PFSK-1 (cell line): ENCODE results near the gene CAMTA1.

Experiments
- FOXP2 ChIP-seq: optimal IDR thresholded peaks from 2 replicates; pipeline ENCODE3; 2011; ENCODE audit warnings: borderline replicate concordance, control low read depth, inconsistent platforms; ENCODE audit not compliant: insufficient read depth; ENCODE audit errors: extremely low read length, extremely low read depth
- POLR2AphosphoS5 ChIP-seq: IDR thresholded peaks from 2 replicates; pipeline ENCODE4 v1.6.1; 2012; ENCODE audit warnings: low read depth, mild to moderate bottlenecking, control low read depth, low read length, moderate library complexity
- SIN3A ChIP-seq: IDR thresholded peaks from 2 replicates; pipeline ENCODE4 v1.6.1; 2012; ENCODE audit warnings: mild to moderate bottlenecking, low read length, moderate library complexity, borderline replicate concordance; ENCODE audit not compliant: insufficient read depth
- TAF1 ChIP-seq: IDR thresholded peaks from 2 replicates; pipeline ENCODE4 v1.6.1; 2012; ENCODE audit warnings: low read length, control low read depth, borderline replicate concordance; ENCODE audit not compliant: insufficient read depth
- TF ChIP-seq, protein P1 (sequence below), 2 experiments: IDR thresholded peaks; 2 replicates each; pipeline versions ENCODE4 v1.6.1 to v1.8.0; 2011 to 2012; ENCODE audit warnings: low read depth in 2 of 2, low read length in 2 of 2, control low read depth in 1 of 2, inconsistent platforms in 1 of 2, mild to moderate bottlenecking in 1 of 2, moderate library complexity in 1 of 2; ENCODE audit not compliant: insufficient read depth in 1 of 2

The CAMTA1 gene

DNA sequence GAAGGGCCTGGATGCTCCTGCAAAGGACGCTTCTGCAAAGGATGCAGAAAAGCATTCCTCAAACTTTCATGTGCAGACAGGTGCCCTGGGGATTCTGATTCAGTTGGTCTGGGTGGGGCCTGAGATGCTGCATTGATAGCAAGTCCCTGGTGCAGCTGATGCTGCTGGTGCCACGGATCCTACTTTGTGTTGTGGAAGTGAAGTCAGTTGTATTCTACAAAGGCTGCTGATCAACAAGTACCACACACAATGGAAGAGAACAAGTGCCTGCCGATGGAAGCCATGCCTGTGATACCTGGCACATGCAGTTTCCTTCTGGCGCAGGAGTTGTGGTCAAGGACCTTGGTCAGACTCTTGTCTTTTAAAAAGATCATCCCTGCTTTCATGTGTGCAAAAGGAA, 478.8 kb downstream of the CAMTA1 start:
- no peak for TF ChIP-seq FOXP2
- TF ChIP-seq SIN3A: no peak
- TF ChIP-seq POLR2AphosphoS5: no peak
- TF ChIP-seq TAF1: no peak
- TF ChIP-seq, protein P1, sequence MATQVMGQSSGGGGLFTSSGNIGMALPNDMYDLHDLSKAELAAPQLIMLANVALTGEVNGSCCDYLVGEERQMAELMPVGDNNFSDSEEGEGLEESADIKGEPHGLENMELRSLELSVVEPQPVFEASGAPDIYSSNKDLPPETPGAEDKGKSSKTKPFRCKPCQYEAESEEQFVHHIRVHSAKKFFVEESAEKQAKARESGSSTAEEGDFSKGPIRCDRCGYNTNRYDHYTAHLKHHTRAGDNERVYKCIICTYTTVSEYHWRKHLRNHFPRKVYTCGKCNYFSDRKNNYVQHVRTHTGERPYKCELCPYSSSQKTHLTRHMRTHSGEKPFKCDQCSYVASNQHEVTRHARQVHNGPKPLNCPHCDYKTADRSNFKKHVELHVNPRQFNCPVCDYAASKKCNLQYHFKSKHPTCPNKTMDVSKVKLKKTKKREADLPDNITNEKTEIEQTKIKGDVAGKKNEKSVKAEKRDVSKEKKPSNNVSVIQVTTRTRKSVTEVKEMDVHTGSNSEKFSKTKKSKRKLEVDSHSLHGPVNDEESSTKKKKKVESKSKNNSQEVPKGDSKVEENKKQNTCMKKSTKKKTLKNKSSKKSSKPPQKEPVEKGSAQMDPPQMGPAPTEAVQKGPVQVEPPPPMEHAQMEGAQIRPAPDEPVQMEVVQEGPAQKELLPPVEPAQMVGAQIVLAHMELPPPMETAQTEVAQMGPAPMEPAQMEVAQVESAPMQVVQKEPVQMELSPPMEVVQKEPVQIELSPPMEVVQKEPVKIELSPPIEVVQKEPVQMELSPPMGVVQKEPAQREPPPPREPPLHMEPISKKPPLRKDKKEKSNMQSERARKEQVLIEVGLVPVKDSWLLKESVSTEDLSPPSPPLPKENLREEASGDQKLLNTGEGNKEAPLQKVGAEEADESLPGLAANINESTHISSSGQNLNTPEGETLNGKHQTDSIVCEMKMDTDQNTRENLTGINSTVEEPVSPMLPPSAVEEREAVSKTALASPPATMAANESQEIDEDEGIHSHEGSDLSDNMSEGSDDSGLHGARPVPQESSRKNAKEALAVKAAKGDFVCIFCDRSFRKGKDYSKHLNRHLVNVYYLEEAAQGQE (IDR thresholded peaks at IDR 0.05; ENCODE audit: insufficient read depth in 1 of 2, low read depth in 2 of 2, low read length in 2 of 2): no peak

DNA sequence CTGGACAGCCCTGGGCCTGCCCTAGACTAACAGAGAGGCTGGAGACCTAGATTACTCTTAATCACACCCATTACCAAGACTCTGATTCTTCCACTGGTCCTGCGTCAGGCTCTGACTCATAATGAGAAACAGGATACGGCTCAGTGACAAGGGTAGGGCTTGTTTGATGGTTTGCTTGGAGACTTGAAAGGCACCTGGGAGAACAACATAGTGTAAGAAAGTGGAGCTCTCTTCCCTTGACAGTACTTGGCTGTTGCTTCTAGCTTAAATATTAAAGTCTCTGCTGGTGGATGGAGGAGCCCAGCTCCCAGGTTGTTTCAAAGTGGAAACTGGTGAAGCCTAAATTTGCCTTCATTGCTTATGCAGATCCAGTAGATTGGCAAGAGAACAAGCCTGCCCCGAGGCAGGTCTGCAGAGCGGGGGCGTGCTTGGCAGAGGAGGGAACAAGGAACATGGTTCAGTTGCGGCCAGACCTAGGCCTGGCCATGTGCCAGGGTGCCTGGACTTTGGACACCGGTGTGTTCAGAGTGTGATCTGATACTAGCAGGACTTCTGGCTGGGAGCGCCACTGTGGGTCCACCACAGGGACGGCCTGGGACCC, 480.6 kb downstream of the CAMTA1 start:
- TF ChIP-seq, protein P1 (IDR thresholded peaks at IDR 0.05; ENCODE audit: insufficient read depth in 1 of 2, low read depth in 2 of 2, low read length in 2 of 2): no peak
- TF ChIP-seq FOXP2: no peak
- no peak for TF ChIP-seq TAF1
- no peak for TF ChIP-seq POLR2AphosphoS5
- no peak for TF ChIP-seq SIN3A

DNA sequence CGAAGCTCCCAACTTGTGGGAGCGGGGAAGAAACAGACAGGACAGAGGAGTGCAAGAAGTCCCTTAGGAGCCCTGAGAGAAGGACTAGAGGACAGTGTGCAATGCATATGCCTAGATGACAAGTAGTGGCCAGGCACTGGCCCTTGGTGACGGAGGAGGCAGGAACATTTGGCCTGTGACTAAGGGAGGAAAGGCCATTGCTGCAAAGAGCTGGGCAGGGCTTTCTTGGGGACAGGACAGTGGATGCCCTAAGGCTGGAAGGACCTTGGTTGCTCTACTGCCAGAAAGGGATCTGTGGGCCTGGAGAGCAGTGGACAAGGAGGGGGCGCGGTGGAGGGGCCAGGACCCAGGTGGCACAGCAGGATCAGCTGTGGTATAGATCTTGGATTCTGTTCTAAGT, 481.3 kb downstream of the CAMTA1 start:
- no peak for TF ChIP-seq TAF1
- TF ChIP-seq, protein P1 (IDR thresholded peaks at IDR 0.05; ENCODE audit: insufficient read depth in 1 of 2, low read depth in 2 of 2, low read length in 2 of 2): no peak
- no peak for TF ChIP-seq SIN3A
- TF ChIP-seq FOXP2: no peak
- no peak for TF ChIP-seq POLR2AphosphoS5

DNA sequence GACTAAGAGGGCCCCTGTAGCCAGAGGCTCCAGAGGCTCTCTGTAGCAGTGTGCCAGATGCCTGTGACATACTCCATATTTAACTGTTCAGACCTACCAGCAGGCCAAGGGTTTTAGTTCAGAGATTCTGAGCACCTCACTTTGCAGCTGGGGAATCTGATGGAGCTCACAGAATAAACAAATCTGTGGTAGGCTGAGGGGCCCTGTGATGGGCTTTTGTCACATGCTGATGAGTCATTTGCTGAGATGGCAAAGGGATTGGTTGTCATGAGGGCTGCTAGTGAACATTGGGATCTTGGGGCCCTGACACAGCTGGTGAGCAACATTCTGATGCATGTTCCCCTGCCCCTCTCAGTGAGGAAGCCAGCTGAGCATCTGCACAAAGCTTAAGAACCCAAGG, 482.2 kb downstream of the CAMTA1 start:
- TF ChIP-seq FOXP2 (no peak), SIN3A (no peak), TAF1 (no peak), POLR2AphosphoS5 (no peak)
- TF ChIP-seq, protein P1 (IDR thresholded peaks at IDR 0.05; ENCODE audit: insufficient read depth in 1 of 2, low read depth in 2 of 2, low read length in 2 of 2): no peak

DNA sequence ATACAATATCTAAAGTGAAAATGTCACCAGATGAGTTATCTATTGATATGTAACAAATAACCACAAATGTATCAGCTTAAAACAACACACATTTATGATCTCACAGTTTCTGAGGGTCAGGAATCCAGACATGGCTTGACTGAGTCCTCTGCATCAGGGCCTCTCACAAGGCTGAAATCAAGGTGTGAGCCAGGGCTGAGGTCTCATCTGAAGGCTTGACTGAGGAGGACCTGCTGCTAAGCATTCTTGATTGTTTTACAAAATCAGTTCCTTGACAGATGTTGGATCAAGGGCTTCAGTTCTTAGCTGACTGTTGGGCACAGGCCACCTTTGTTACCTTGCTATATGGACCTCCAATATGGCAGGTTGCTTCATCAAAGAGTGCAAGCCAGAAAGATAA, 483.7 kb downstream of the CAMTA1 start:
- TF ChIP-seq, protein P1 (IDR thresholded peaks at IDR 0.05; ENCODE audit: insufficient read depth in 1 of 2, low read depth in 2 of 2, low read length in 2 of 2): no peak
- TF ChIP-seq POLR2AphosphoS5: no peak
- TF ChIP-seq FOXP2: no peak
- TF ChIP-seq SIN3A: no peak
- TF ChIP-seq TAF1: no peak
